Astrocyte of the cerebellum (primary cell): ENCODE measurements around the gene VTI1B.
"Not testable (repeated sequence)": the region's sequence is repeated elsewhere in the genome, so short reads cannot be mapped to it uniquely, and the experiment has no call there.

ENCODE experiments used
- DNase-seq: peaks from one replicate; pipeline ENCODE4 v3.0.0-alpha.2; 2011; ENCODE audit warnings: low read depth
- H3K4me3 ChIP-seq: 2 replicates; pipeline ENCODE4 v1.5.1; 2011; ENCODE audit warnings: mild to moderate bottlenecking, low read depth, low read length, moderate library complexity
- CTCF ChIP-seq: IDR thresholded peaks from 2 replicates; pipeline ENCODE4 v1.5.1; 2012; ENCODE audit warnings: low read length, low read depth, moderate library complexity, mild to moderate bottlenecking; ENCODE audit errors: missing control alignments
- in situ Hi-C: cut with HindIII; loops from 2 replicates; pipeline ENCODE4 v1.10.0; 2017; ENCODE audit warnings: low sequenced_read_pairs

VTI1B gene, protein sequence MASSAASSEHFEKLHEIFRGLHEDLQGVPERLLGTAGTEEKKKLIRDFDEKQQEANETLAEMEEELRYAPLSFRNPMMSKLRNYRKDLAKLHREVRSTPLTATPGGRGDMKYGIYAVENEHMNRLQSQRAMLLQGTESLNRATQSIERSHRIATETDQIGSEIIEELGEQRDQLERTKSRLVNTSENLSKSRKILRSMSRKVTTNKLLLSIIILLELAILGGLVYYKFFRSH

GRCh38 chr14:67674480-67675218 is at the start of gene VTI1B:
Gene VTI1B (minus strand): TSS chr14:67674632. CDS start chr14:67674489, 143 bp downstream.
- peak; percentile 41 for TF ChIP-seq CTCF
- in situ Hi-C loops = no loop called here
- peak; percentile 27 for DNase-seq
- peak within 1 kb of the TSS; percentile 90 for H3K4me3 ChIP-seq

GRCh38 chr14:67722293-67722692 is 47.9 kb upstream of the VTI1B start:
- H3K4me3 ChIP-seq = no peak overlapping the region
- no peak for TF ChIP-seq CTCF
- in situ Hi-C loops = no loop called here

GRCh38 chr14:67721875-67722274 is 47.4 kb upstream of the VTI1B start:
- no peak for TF ChIP-seq CTCF
- in situ Hi-C loops = no loop called here
- DNase-seq = no peak
- H3K4me3 ChIP-seq = no peak overlapping the region

More at GRCh38 chr14:67722293-67722692, 47.9 kb upstream of the VTI1B start:
- DNase-seq = peak; percentile 8

DNA sequence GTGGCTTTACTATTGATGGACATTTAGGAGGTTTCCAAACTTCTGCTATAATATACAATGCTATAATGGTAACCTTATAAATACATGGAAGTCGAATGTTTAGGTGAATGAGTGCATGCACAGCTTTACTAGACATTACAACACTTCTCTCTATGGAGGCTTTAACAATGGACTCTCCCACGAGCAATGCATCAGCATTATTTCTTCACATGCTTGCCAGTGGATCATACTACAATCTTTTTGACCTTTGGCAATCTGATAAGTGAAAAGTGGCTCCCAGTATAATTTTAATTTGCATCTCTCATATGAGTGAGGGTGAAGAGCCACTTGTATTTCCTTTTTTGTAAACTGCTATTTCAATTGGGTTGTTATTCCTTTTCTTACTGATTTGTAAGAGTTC is 45.4 kb upstream of the VTI1B start:
- in situ Hi-C loops = no loop called here

GRCh38 chr14:67719385-67719784 is 45.0 kb upstream of the VTI1B start:
- DNase-seq, in situ Hi-C loops: not testable (repeated sequence)

More for the DNA sequence above, 45.4 kb upstream of the VTI1B start:
- TF ChIP-seq CTCF = no peak
- H3K4me3 ChIP-seq = no peak overlapping the region
- no peak for DNase-seq

DNA sequence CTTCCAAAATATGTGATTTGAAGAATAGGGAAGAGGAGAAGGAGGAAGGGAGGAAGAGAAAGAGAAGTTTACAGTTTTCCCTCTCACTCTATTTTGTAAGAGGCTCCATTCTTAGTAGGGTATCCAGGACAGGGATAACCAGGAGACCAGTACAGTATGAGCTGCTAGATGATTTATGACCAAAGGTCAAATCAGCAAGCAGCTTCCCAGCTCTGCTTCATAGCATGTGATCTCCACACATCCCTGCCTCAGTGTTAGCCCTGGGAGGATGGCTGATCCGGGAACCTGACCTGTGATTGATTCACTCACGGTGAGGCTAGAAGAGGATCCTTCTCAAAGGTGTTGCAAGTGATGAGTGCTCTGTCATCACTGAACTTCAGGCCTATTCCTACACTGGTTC is 43.8 kb upstream of the VTI1B start:
- no peak overlapping the region for H3K4me3 ChIP-seq
- no peak for TF ChIP-seq CTCF
- in situ Hi-C loops = no loop called here
- no peak for DNase-seq

More at GRCh38 chr14:67719385-67719784, 45.0 kb upstream of the VTI1B start:
- H3K4me3 ChIP-seq = not testable (repeated sequence)

- in situ Hi-C loops = no loop called here
- DNase-seq = no peak
- TF ChIP-seq CTCF = no peak
- H3K4me3 ChIP-seq = no peak overlapping the region
These were observed 42.6 kb upstream of the VTI1B start for GRCh38 chr14:67717048-67717447.
